ENCODE data around the gene IFT20. TPM values are rescaled to one million over a fixed set of nuclear protein-coding genes. Genes with fewer than 3 reads are reported as not detected.
"Not testable (repeated sequence)": the region's sequence is repeated elsewhere in the genome, so short reads cannot be mapped to it uniquely, and the experiment has no call there.

The IFT20 gene
- total RNA-seq, 2 experiments from 2014 or later, result 16.3 to 23.9 TPM

DNA sequence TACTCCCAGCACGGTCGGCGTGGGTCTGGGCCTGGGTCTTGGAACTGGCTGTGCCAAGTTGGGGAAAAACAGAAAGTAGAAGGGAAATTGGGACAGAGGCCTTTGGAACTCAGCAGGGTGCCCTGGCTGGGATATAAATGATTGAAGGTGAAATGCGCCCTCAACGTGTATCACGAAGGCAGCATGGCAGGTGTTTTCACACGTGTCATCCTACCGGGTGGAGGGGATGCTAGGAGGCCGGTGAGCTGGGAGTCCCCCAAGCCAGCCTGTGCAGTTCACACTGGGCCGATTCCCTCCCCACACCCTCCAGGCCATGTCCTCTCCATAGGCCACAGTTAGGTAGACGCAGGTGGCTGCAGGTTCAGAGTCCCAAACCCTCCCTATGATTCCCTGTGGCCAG is 6.2 kb upstream of the IFT20 start:
- H3K27ac ChIP-seq (ENCODE audit: low read depth, low read length, poor library complexity, severe bottlenecking), result no peak overlapping the region
- H3K9me3 ChIP-seq (ENCODE audit: low read length), result no peaks in the 10 kb centered on the region
- BruUV-seq (replicated peaks), result no TSS peak
- POLR2A ChIA-PET, result no interaction called here
- CTCF ChIA-PET (ENCODE audit: unreplicated experiment), result no interaction called here
- no peak overlapping the region for H3K4me3 ChIP-seq (ENCODE audit: low read depth, low read length, poor library complexity, severe bottlenecking)
- H3K4me1 ChIP-seq (ENCODE audit: insufficient read depth, low read length, poor library complexity, severe bottlenecking), result peaks cover 44% of the 10 kb centered on the region
- no peak overlapping the region for H3K4me2 ChIP-seq (ENCODE audit: low read length)
- no peak for TF ChIP-seq EZH2phosphoT487 (IDR thresholded peaks at IDR 0.05; ENCODE audit: borderline replicate concordance, low read depth, low read length)
- TF ChIP-seq, protein P1, sequence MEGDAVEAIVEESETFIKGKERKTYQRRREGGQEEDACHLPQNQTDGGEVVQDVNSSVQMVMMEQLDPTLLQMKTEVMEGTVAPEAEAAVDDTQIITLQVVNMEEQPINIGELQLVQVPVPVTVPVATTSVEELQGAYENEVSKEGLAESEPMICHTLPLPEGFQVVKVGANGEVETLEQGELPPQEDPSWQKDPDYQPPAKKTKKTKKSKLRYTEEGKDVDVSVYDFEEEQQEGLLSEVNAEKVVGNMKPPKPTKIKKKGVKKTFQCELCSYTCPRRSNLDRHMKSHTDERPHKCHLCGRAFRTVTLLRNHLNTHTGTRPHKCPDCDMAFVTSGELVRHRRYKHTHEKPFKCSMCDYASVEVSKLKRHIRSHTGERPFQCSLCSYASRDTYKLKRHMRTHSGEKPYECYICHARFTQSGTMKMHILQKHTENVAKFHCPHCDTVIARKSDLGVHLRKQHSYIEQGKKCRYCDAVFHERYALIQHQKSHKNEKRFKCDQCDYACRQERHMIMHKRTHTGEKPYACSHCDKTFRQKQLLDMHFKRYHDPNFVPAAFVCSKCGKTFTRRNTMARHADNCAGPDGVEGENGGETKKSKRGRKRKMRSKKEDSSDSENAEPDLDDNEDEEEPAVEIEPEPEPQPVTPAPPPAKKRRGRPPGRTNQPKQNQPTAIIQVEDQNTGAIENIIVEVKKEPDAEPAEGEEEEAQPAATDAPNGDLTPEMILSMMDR (conservative IDR thresholded peaks at IDR 0.05; ENCODE audit: low read length), result no peak
- H3K9me2 ChIP-seq (ENCODE audit: insufficient read depth, low read length), result no peaks in the 10 kb centered on the region
- DNase-seq (ENCODE audit: low spot score), result no peak
- no peak overlapping the region for H2AFZ ChIP-seq (ENCODE audit: low read length)
- intact Hi-C loops (cut with micrococcal nuclease; ENCODE audit: unreplicated experiment), result no loop called here
- no peaks in the 10 kb centered on the region for H4K20me1 ChIP-seq (ENCODE audit: insufficient read depth, low read length)
- peaks cover 50% of the 10 kb centered on the region for H3K36me3 ChIP-seq (ENCODE audit: insufficient read depth, low read length)
- H3K79me2 ChIP-seq (ENCODE audit: insufficient read depth, low read depth, low read length), result peaks cover 4% of the 10 kb centered on the region; the same call in 1 of the 2 replicates

- peaks cover 39% of the 10 kb centered on the region for H3K36me3 ChIP-seq (ENCODE audit: insufficient read depth, low read length)
- no peaks in the 10 kb centered on the region for H3K9me3 ChIP-seq (ENCODE audit: low read length)
- no peak overlapping the region for H3K4me3 ChIP-seq (ENCODE audit: low read depth, low read length, poor library complexity, severe bottlenecking)
- peaks cover 48% of the 10 kb centered on the region for H3K4me1 ChIP-seq (ENCODE audit: insufficient read depth, low read length, poor library complexity, severe bottlenecking)
- no peaks in the 10 kb centered on the region for H4K20me1 ChIP-seq (ENCODE audit: insufficient read depth, low read length)
- no TSS peak for BruUV-seq (replicated peaks)
- POLR2A ChIA-PET, result no interaction called here
- H3K27ac ChIP-seq (ENCODE audit: low read depth, low read length, poor library complexity, severe bottlenecking), result no peak overlapping the region
- H2AFZ ChIP-seq (ENCODE audit: low read length), result no peak overlapping the region
- H3K79me2 ChIP-seq (ENCODE audit: insufficient read depth, low read depth, low read length), result peaks cover 10% of the 10 kb centered on the region; the same call in 1 of the 2 replicates
- DNase-seq (ENCODE audit: low spot score), result no peak
- TF ChIP-seq, protein P1 (conservative IDR thresholded peaks at IDR 0.05; ENCODE audit: low read length), result no peak
- no peak for TF ChIP-seq EZH2phosphoT487 (IDR thresholded peaks at IDR 0.05; ENCODE audit: borderline replicate concordance, low read depth, low read length)
- intact Hi-C loops (cut with micrococcal nuclease; ENCODE audit: unreplicated experiment), result no loop called here
- CTCF ChIA-PET (ENCODE audit: unreplicated experiment), result no interaction called here
- no peak overlapping the region for H3K4me2 ChIP-seq (ENCODE audit: low read length)
- no peaks in the 10 kb centered on the region for H3K9me2 ChIP-seq (ENCODE audit: insufficient read depth, low read length)
Observed at GRCh38 chr17:28340374-28340773, 5.1 kb upstream of the IFT20 start.

- Histone ChIP-seq H3K79me2 (ENCODE audit: insufficient read depth, low read depth, low read length) (peaks cover 10% of the 10 kb centered on the region; the same call in 1 of the 2 replicates), H3K36me3 (ENCODE audit: insufficient read depth, low read length) (peaks cover 29% of the 10 kb centered on the region)
- no TSS peak for BruUV-seq (replicated peaks)
Observed at GRCh38 chr17:28339431-28339830, 4.2 kb upstream of the IFT20 start.

GRCh38 chr17:28338769-28339212 is 3.5 kb upstream of the IFT20 start:
- peaks cover 40% of the 10 kb centered on the region for H3K4me1 ChIP-seq (ENCODE audit: insufficient read depth, low read length, poor library complexity, severe bottlenecking)
- H2AFZ ChIP-seq (ENCODE audit: low read length); H4K20me1 ChIP-seq (ENCODE audit: insufficient read depth, low read length); POLR2A ChIA-PET; CTCF ChIA-PET (ENCODE audit: unreplicated experiment); H3K79me2 ChIP-seq (ENCODE audit: insufficient read depth, low read depth, low read length); BruUV-seq (replicated peaks); intact Hi-C loops (cut with micrococcal nuclease; ENCODE audit: unreplicated experiment); H3K9me2 ChIP-seq (ENCODE audit: insufficient read depth, low read length); H3K4me2 ChIP-seq (ENCODE audit: low read length); H3K9me3 ChIP-seq (ENCODE audit: low read length); H3K4me3 ChIP-seq (ENCODE audit: low read depth, low read length, poor library complexity, severe bottlenecking); DNase-seq (ENCODE audit: low spot score); H3K27ac ChIP-seq (ENCODE audit: low read depth, low read length, poor library complexity, severe bottlenecking): not testable (repeated sequence)
- peaks cover 23% of the 10 kb centered on the region for H3K36me3 ChIP-seq (ENCODE audit: insufficient read depth, low read length)

More at GRCh38 chr17:28339431-28339830, 4.2 kb upstream of the IFT20 start:
- POLR2A ChIA-PET, result no interaction called here
- TF ChIP-seq, protein P1 (conservative IDR thresholded peaks at IDR 0.05; ENCODE audit: low read length), result no peak
- Histone ChIP-seq H3K4me2 (ENCODE audit: low read length) (no peak overlapping the region), H3K9me3 (ENCODE audit: low read length) (no peaks in the 10 kb centered on the region), H3K9me2 (ENCODE audit: insufficient read depth, low read length) (no peaks in the 10 kb centered on the region), H4K20me1 (ENCODE audit: insufficient read depth, low read length) (no peaks in the 10 kb centered on the region), H3K4me3 (ENCODE audit: low read depth, low read length, poor library complexity, severe bottlenecking) (no peak overlapping the region), H3K27ac (ENCODE audit: low read depth, low read length, poor library complexity, severe bottlenecking) (no peak overlapping the region), H2AFZ (ENCODE audit: low read length) (no peak overlapping the region), H3K4me1 (ENCODE audit: insufficient read depth, low read length, poor library complexity, severe bottlenecking) (peaks cover 41% of the 10 kb centered on the region)
- CTCF ChIA-PET (ENCODE audit: unreplicated experiment), result no interaction called here
- intact Hi-C loops (cut with micrococcal nuclease; ENCODE audit: unreplicated experiment), result no loop called here
- DNase-seq (ENCODE audit: low spot score), result no peak

Measured in OCI-LY7 (cell line).